NCI-H2081 (cell line): ENCODE data around the gene UBE2E2.
A peak's percentile ranks its signal among the peaks of the same experiment; 100 is the strongest.

Source experiments
- DNase-seq, 2 experiments: peaks; one replicate each; lab custom pipeline; 2025; lab: John Stamatoyannopoulos, UW

The UBE2E2 gene

GRCh38 chr3:23240171-23240785, 37.2 kb downstream of the UBE2E2 start:
- DNase-seq = peak in 1 of 2 experiments; percentile 9

GRCh38 chr3:23241256-23241655, 38.1 kb downstream of the UBE2E2 start:
- no peak for DNase-seq

GRCh38 chr3:23242106-23242505, 39.0 kb downstream of the UBE2E2 start:
- DNase-seq = no peak

- no peak for DNase-seq
These were observed 41.4 kb downstream of the UBE2E2 start for GRCh38 chr3:23244324-23245041.

- no peak for DNase-seq
These were observed 43.5 kb downstream of the UBE2E2 start for GRCh38 chr3:23246651-23247050.

GRCh38 chr3:23248594-23249131, 45.5 kb downstream of the UBE2E2 start:
- DNase-seq = no peak

- no peak for DNase-seq
These were observed 46.8 kb downstream of the UBE2E2 start for GRCh38 chr3:23249961-23250360.

GRCh38 chr3:23252122-23252521, 49.0 kb downstream of the UBE2E2 start:
- no peak for DNase-seq

- no peak for DNase-seq
These were observed 50.1 kb downstream of the UBE2E2 start for GRCh38 chr3:23253214-23253613.

- DNase-seq = no peak
These were observed 51.2 kb downstream of the UBE2E2 start for GRCh38 chr3:23254282-23254681.

GRCh38 chr3:23254835-23255234, 51.7 kb downstream of the UBE2E2 start:
- DNase-seq = no peak

GRCh38 chr3:23256741-23257435, 53.8 kb downstream of the UBE2E2 start:
- no peak for DNase-seq

GRCh38 chr3:23258110-23258509, 55.0 kb downstream of the UBE2E2 start:
- DNase-seq = no peak

GRCh38 chr3:23259515-23259914, 56.4 kb downstream of the UBE2E2 start:
- DNase-seq = no peak

- DNase-seq = no peak
These were observed 59.6 kb downstream of the UBE2E2 start for GRCh38 chr3:23262766-23263165.

GRCh38 chr3:23263796-23264195, 60.7 kb downstream of the UBE2E2 start:
- no peak for DNase-seq

- no peak for DNase-seq
These were observed 61.3 kb downstream of the UBE2E2 start for GRCh38 chr3:23264413-23264812.

- DNase-seq = no peak
These were observed 67.3 kb downstream of the UBE2E2 start for GRCh38 chr3:23270423-23270822.

GRCh38 chr3:23271876-23272741, 69.0 kb downstream of the UBE2E2 start:
- DNase-seq = no peak

GRCh38 chr3:23272820-23273219, 69.7 kb downstream of the UBE2E2 start:
- no peak for DNase-seq

- no peak for DNase-seq
These were observed 71.9 kb downstream of the UBE2E2 start for GRCh38 chr3:23275061-23275460.

GRCh38 chr3:23275814-23276213, 72.7 kb downstream of the UBE2E2 start:
- DNase-seq = no peak
